Nephron progenitor cell (in vitro differentiated cells): Measurements from ENCODE around the gene OTOP3.
"Not testable (repeated sequence)": the region's sequence is repeated elsewhere in the genome, so short reads cannot be mapped to it uniquely, and the experiment has no call there.

Experiments
- DNase-seq: peaks from one replicate; pipeline ENCODE4 v3.0.0; 2021
- H3K27ac Mint-ChIP-seq: 2 replicates; pipeline ENCODE4 v1.8.0; 2021; ENCODE audit warnings: mild to moderate bottlenecking, moderate library complexity, mixed read lengths
- H3K27me3 Mint-ChIP-seq: 2 replicates; pipeline ENCODE4 v1.8.0; 2021; ENCODE audit warnings: mild to moderate bottlenecking, low read depth, mixed read lengths; ENCODE audit not compliant: poor library complexity
- H3K36me3 Mint-ChIP-seq: 2 replicates; pipeline ENCODE4 v1.8.0; 2021; ENCODE audit warnings: low read depth, mixed read lengths
- H3K4me1 Mint-ChIP-seq: 2 replicates; pipeline ENCODE4 v1.8.0; 2021; ENCODE audit warnings: mixed read lengths
- H3K4me3 Mint-ChIP-seq: 2 replicates; pipeline ENCODE4 v1.8.0; 2021; ENCODE audit warnings: mild to moderate bottlenecking, moderate library complexity, mixed read lengths
- H3K9me3 Mint-ChIP-seq: 2 replicates; pipeline ENCODE4 v1.8.0; 2021; ENCODE audit warnings: mild to moderate bottlenecking, moderate library complexity, mixed read lengths
- CTCF ChIP-seq: fragments of 200-600 bp; sonication (generic); IDR thresholded peaks from 2 replicates; pipeline ENCODE4 v1.5.0; 2021; ENCODE audit warnings: antibody characterized with exemption

The OTOP3 gene

GRCh38 chr17:74903034-74903433, 32.7 kb upstream of the OTOP3 start:
- TF ChIP-seq CTCF, result no peak
- Mint-ChIP-seq H3K4me1 (peaks cover 6% of the 10 kb centered on the region), H3K36me3 (no peaks in the 10 kb centered on the region), H3K9me3 (no peaks in the 10 kb centered on the region), H3K27me3 (peaks cover 54% of the 10 kb centered on the region), H3K4me3 (no peak overlapping the region), H3K27ac (no peak overlapping the region)
- DNase-seq, result no peak

GRCh38 chr17:74903671-74904070, 32.0 kb upstream of the OTOP3 start:
- Mint-ChIP-seq H3K4me1 (peaks cover 6% of the 10 kb centered on the region), H3K4me3 (no peak overlapping the region)
- TF ChIP-seq CTCF, result no peak

GRCh38 chr17:74904687-74905409, 30.9 kb upstream of the OTOP3 start:
- TF ChIP-seq CTCF, result no peak
- no peak overlapping the region for H3K27ac Mint-ChIP-seq
- peaks cover 6% of the 10 kb centered on the region for H3K4me1 Mint-ChIP-seq
- H3K9me3 Mint-ChIP-seq, result no peaks in the 10 kb centered on the region
- DNase-seq, result no peak
- peaks cover 55% of the 10 kb centered on the region for H3K27me3 Mint-ChIP-seq
- no peaks in the 10 kb centered on the region for H3K36me3 Mint-ChIP-seq
- no peak overlapping the region for H3K4me3 Mint-ChIP-seq

More at GRCh38 chr17:74903671-74904070, 32.0 kb upstream of the OTOP3 start:
- no peaks in the 10 kb centered on the region for H3K9me3 Mint-ChIP-seq
- peaks cover 54% of the 10 kb centered on the region for H3K27me3 Mint-ChIP-seq
- H3K27ac Mint-ChIP-seq, result no peak overlapping the region
- H3K36me3 Mint-ChIP-seq, result no peaks in the 10 kb centered on the region
- no peak for DNase-seq

GRCh38 chr17:74906214-74906793, 29.4 kb upstream of the OTOP3 start:
- H3K27me3 Mint-ChIP-seq, result peaks cover 53% of the 10 kb centered on the region
- H3K4me1 Mint-ChIP-seq, DNase-seq, H3K9me3 Mint-ChIP-seq, H3K27ac Mint-ChIP-seq, H3K36me3 Mint-ChIP-seq, H3K4me3 Mint-ChIP-seq: not testable (repeated sequence)

- peaks cover 6% of the 10 kb centered on the region for H3K4me1 Mint-ChIP-seq
- no peak for DNase-seq
- H3K9me3 Mint-ChIP-seq, result no peaks in the 10 kb centered on the region
- H3K4me3 Mint-ChIP-seq, result no peak overlapping the region
- TF ChIP-seq CTCF, result no peak
- no peaks in the 10 kb centered on the region for H3K36me3 Mint-ChIP-seq
- H3K27ac Mint-ChIP-seq, result no peak overlapping the region
- H3K27me3 Mint-ChIP-seq, result peaks cover 49% of the 10 kb centered on the region
Observed at GRCh38 chr17:74907012-74907411, 28.7 kb upstream of the OTOP3 start.

GRCh38 chr17:74909097-74909496, 26.6 kb upstream of the OTOP3 start:
- not testable (repeated sequence) for H3K27ac Mint-ChIP-seq, H3K9me3 Mint-ChIP-seq, H3K4me1 Mint-ChIP-seq, H3K36me3 Mint-ChIP-seq, H3K4me3 Mint-ChIP-seq, DNase-seq
- peaks cover 40% of the 10 kb centered on the region for H3K27me3 Mint-ChIP-seq

GRCh38 chr17:74911423-74911822, 24.3 kb upstream of the OTOP3 start:
- not testable (repeated sequence) for H3K4me1 Mint-ChIP-seq, H3K4me3 Mint-ChIP-seq, H3K36me3 Mint-ChIP-seq, DNase-seq, H3K27ac Mint-ChIP-seq, H3K9me3 Mint-ChIP-seq
- H3K27me3 Mint-ChIP-seq, result peaks cover 49% of the 10 kb centered on the region
